IMR-90 (cell line): ENCODE results near the gene KIF1A. TPM values are rescaled to one million over a fixed set of nuclear protein-coding genes. Genes with fewer than 3 reads are reported as not detected.
"Not testable (repeated sequence)": the region's sequence is repeated elsewhere in the genome, so short reads cannot be mapped to it uniquely, and the experiment has no call there.

Source experiments
- ATAC-seq: fragments of 200-7000 bp; cut with Tn5 transposase; 2 replicates; pipeline ENCODE4 v1.9.1; 2020; ENCODE audit warnings: low read depth, mild to moderate bottlenecking, moderate library complexity
- BruUV-seq: library from RNA; stranded (reverse); fragments of 400-500 nt; replicated peaks from 2 replicates; lab custom pipeline; 2021; lab: Mats Ljungman, UMichigan
- CTCF ChIA-PET: fragments of 300-600 bp; formaldehyde crosslinking; extraction: SDS; loops from one replicate; lab custom pipeline; 2021; ENCODE audit warnings: antibody characterized with exemption; lab: Yijun Ruan, JAX
- POLR2A ChIA-PET: fragments of 300-600 bp; sonication (Branson Sonifier 250); formaldehyde crosslinking; loops from one replicate; lab custom pipeline; 2022; ENCODE audit warnings: antibody characterized with exemption; ENCODE audit not compliant: unreplicated experiment; lab: Charles Lee
- DNase-seq: peaks from one replicate; pipeline ENCODE4 v3.0.0; 2013
- H2AFZ ChIP-seq: replicated peaks from 2 replicates; pipeline ENCODE3; 2013; ENCODE audit warnings: low read length, mild to moderate bottlenecking; ENCODE audit not compliant: poor library complexity
- H2AK5ac ChIP-seq: 2 replicates; pipeline ENCODE4 v1.6.1; 2013; ENCODE audit warnings: low read depth, low read length, inconsistent platforms
- H2AK9ac ChIP-seq: replicated peaks from 2 replicates; pipeline ENCODE3; 2013; ENCODE audit warnings: mild to moderate bottlenecking, low read depth, low read length, moderate library complexity; ENCODE audit not compliant: poor library complexity
- H2BK120ac ChIP-seq: 2 replicates; pipeline ENCODE4 v1.6.1; 2013; ENCODE audit warnings: low read depth, low read length, inconsistent platforms
- H2BK15ac ChIP-seq: 3 replicates; pipeline ENCODE4 v1.6.1; 2013; ENCODE audit warnings: low read depth, low read length, inconsistent platforms
- H2BK20ac ChIP-seq: 2 replicates; pipeline ENCODE4 v1.6.1; 2013; ENCODE audit warnings: low read depth, mild to moderate bottlenecking, inconsistent platforms, low read length, moderate library complexity
- H2BK5ac ChIP-seq: 2 replicates; pipeline ENCODE4 v1.6.1; 2013; ENCODE audit warnings: mild to moderate bottlenecking, low read depth, low read length, inconsistent platforms; ENCODE audit not compliant: poor library complexity, severe bottlenecking
- H3K14ac ChIP-seq: replicated peaks from 2 replicates; pipeline ENCODE4 v1.6.1; 2013; ENCODE audit warnings: low read depth, low read length, inconsistent platforms
- H3K18ac ChIP-seq: 2 replicates; pipeline ENCODE4 v1.6.1; 2013; ENCODE audit warnings: low read depth, low read length, control low read depth
- H3K23ac ChIP-seq: 2 replicates; pipeline ENCODE4 v1.6.1; 2013; ENCODE audit warnings: low read depth, low read length, inconsistent platforms
- H3K27ac ChIP-seq: 2 replicates; pipeline ENCODE4 v1.5.1; 2013; ENCODE audit warnings: mild to moderate bottlenecking, control low read depth, low read length; ENCODE audit not compliant: insufficient read depth
- H3K27me3 ChIP-seq: 2 replicates; pipeline ENCODE4 v1.6.1; 2013; ENCODE audit warnings: low read length; ENCODE audit not compliant: control insufficient read depth, insufficient read depth
- H3K36me3 ChIP-seq: 2 replicates; pipeline ENCODE4 v1.6.1; 2013; ENCODE audit warnings: low read length, mixed read lengths; ENCODE audit not compliant: control insufficient read depth, insufficient read depth
- H3K4ac ChIP-seq: 2 replicates; pipeline ENCODE4 v1.6.1; 2013; ENCODE audit warnings: low read depth, low read length, inconsistent platforms
- H3K4me1 ChIP-seq: 2 replicates; pipeline ENCODE4 v1.6.1; 2013; ENCODE audit warnings: low read length, mixed read lengths; ENCODE audit not compliant: control insufficient read depth, insufficient read depth
- H3K4me2 ChIP-seq: 2 replicates; pipeline ENCODE4 v1.6.1; 2013; ENCODE audit warnings: low read depth, mild to moderate bottlenecking, control low read depth, low read length, moderate library complexity
- H3K4me3 ChIP-seq: 2 replicates; pipeline ENCODE4 v1.5.1; 2013; ENCODE audit warnings: low read depth, mild to moderate bottlenecking, control low read depth, low read length, moderate library complexity; ENCODE audit not compliant: insufficient read depth
- H3K56ac ChIP-seq: 2 replicates; pipeline ENCODE4 v1.6.1; 2013; ENCODE audit warnings: low read length, inconsistent platforms; ENCODE audit not compliant: insufficient read depth; ENCODE audit errors: extremely low read depth
- H3K79me1 ChIP-seq, 2 experiments: 2 replicates each; pipeline ENCODE4 v1.6.1; 2013; ENCODE audit warnings: low read length in 2 of 2, inconsistent platforms in 1 of 2, low read depth in 1 of 2
- H3K9ac ChIP-seq: 2 replicates; pipeline ENCODE4 v1.6.1; 2013; ENCODE audit warnings: low read depth, low read length, control low read depth
- H3K9me1 ChIP-seq: 2 replicates; pipeline ENCODE4 v1.6.1; 2013; ENCODE audit warnings: low read length, inconsistent platforms; ENCODE audit not compliant: insufficient read depth
- H3K9me3 ChIP-seq: 2 replicates; pipeline ENCODE4 v1.6.1; 2013; ENCODE audit warnings: low read length; ENCODE audit not compliant: control insufficient read depth, insufficient read depth
- H4K20me1 ChIP-seq: 2 replicates; pipeline ENCODE4 v1.6.1; 2013; ENCODE audit warnings: low read length, inconsistent platforms; ENCODE audit not compliant: insufficient read depth
- H4K5ac ChIP-seq: 2 replicates; pipeline ENCODE4 v1.6.1; 2013; ENCODE audit warnings: mild to moderate bottlenecking, low read depth, low read length, control low read depth
- H4K8ac ChIP-seq, 2 experiments: 2 replicates each; pipeline ENCODE4 v1.6.1; 2013; ENCODE audit warnings: low read depth in 2 of 2, low read length in 2 of 2, control low read depth in 1 of 2, inconsistent platforms in 1 of 2
- H4K91ac ChIP-seq: 2 replicates; pipeline ENCODE4 v1.6.1; 2013; ENCODE audit warnings: low read depth, low read length, inconsistent platforms; ENCODE audit not compliant: insufficient read depth
- WGBS, 2 experiments: methylation state at CpG; one replicate each; pipeline versions ENCODE4 v1.1.5 to v1.1.7; 2013; ENCODE audit warnings: missing lambda C conversion rate in 2 of 2; ENCODE audit not compliant: insufficient read length in 1 of 2; ENCODE audit errors: extremely low coverage in 2 of 2; 5-methylcytosine and 5-hydroxymethylcytosine counted together
- dilution Hi-C: fragments of 300-500 bp; cut with HindIII; formaldehyde crosslinking; loops from one replicate; pipeline ENCODE4 v1.14.3; 2018; ENCODE audit warnings: low sequenced_read_pairs; ENCODE audit not compliant: unreplicated experiment
- in situ Hi-C: fragments of 300-500 bp; cut with MboI; formaldehyde crosslinking; loops from 3 replicates; pipeline ENCODE4 v1.14.3; 2019; ENCODE audit warnings: low sequenced_read_pairs, inconsistent platforms, mixed read lengths
- intact Hi-C: fragments of 100-400 bp; cut with micrococcal nuclease; formaldehyde crosslinking; loops from 2 replicates; pipeline ENCODE4 v1.10.0; 2022
- polyA plus RNA-seq, 3 experiments: library from polyadenylated mRNA; depleted of rRNA; stranded (reverse); fragments of >200 nt; gene quantifications; 2 replicates each; pipeline ENCODE4 v1.2.3, GENCODE V29; 2012; ENCODE audit warnings: low replicate concordance in 1 of 3
- total RNA-seq: library from RNA; depleted of rRNA; stranded (reverse); fragments of >200 nt; gene quantifications from 2 replicates; pipeline ENCODE4 v1.2.3, GENCODE V29; 2012

Gene KIF1A
- total and polyA plus RNA-seq, 2 of the 4 experiments (the other 2 are of a cell fraction), result under 0.01 TPM; not detected in 1

- CTCF ChIA-PET, H3K79me1 ChIP-seq, H2AK5ac ChIP-seq, H2AK9ac ChIP-seq, H2BK5ac ChIP-seq, dilution Hi-C loops, H3K56ac ChIP-seq, H3K9me3 ChIP-seq, H3K4me1 ChIP-seq, H3K4ac ChIP-seq, H3K9me1 ChIP-seq, H4K20me1 ChIP-seq, H3K14ac ChIP-seq, POLR2A ChIA-PET, H3K4me3 ChIP-seq, H2BK120ac ChIP-seq, H2BK15ac ChIP-seq, H3K23ac ChIP-seq, H3K36me3 ChIP-seq, H3K18ac ChIP-seq, in situ Hi-C loops, BruUV-seq, H2AFZ ChIP-seq, H3K27ac ChIP-seq, DNase-seq, H3K9ac ChIP-seq, H4K8ac ChIP-seq, H4K91ac ChIP-seq, H2BK20ac ChIP-seq, H3K4me2 ChIP-seq, intact Hi-C loops, H4K5ac ChIP-seq: not testable (repeated sequence)
- ATAC-seq, result peak; percentile 84
- no CpG with 5 or more reads among the region's 24 CpGs for WGBS, 2 experiments
- H3K27me3 ChIP-seq, result peaks cover 21% of the 10 kb centered on the region
Observed at GRCh38 chr2:240675345-240675744, 144.7 kb downstream of the KIF1A start.

GRCh38 chr2:240674461-240675184, 145.4 kb downstream of the KIF1A start:
- H3K27me3 ChIP-seq, result peaks cover 24% of the 10 kb centered on the region
- H4K8ac ChIP-seq, H2AK9ac ChIP-seq, H2AFZ ChIP-seq, H3K56ac ChIP-seq, H3K27ac ChIP-seq, H4K5ac ChIP-seq, BruUV-seq, H3K9me3 ChIP-seq, in situ Hi-C loops, CTCF ChIA-PET, H3K79me1 ChIP-seq, H2AK5ac ChIP-seq, H2BK120ac ChIP-seq, H2BK5ac ChIP-seq, DNase-seq, H4K91ac ChIP-seq, POLR2A ChIA-PET, H3K9me1 ChIP-seq, H3K4me3 ChIP-seq, H4K20me1 ChIP-seq, H3K36me3 ChIP-seq, H3K23ac ChIP-seq, H2BK20ac ChIP-seq, H3K14ac ChIP-seq, H3K4me1 ChIP-seq, H3K4me2 ChIP-seq, H3K4ac ChIP-seq, H2BK15ac ChIP-seq, ATAC-seq, H3K9ac ChIP-seq, dilution Hi-C loops, H3K18ac ChIP-seq, intact Hi-C loops: not testable (repeated sequence)
- no CpG with 5 or more reads among the region's 16 CpGs for WGBS, 2 experiments
